ENCODE measurements around the gene BCKDK. TPM values are rescaled to one million over a fixed set of nuclear protein-coding genes. Genes with fewer than 3 reads are reported as not detected.

BCKDK gene
- total and polyA plus RNA-seq, 2 of the 13 experiments (the other 11 are each of a cell fraction or from before 2014, with no cell fraction given): 24.9 to 42.6 TPM

GRCh38 chr16:31113121-31114120 lies 5.2 kb downstream of the BCKDK start (continued):
- TF ChIP-seq ZBTB4 (CRISPR knock-in tag; IDR thresholded peaks at IDR 0.05; ENCODE audit: borderline replicate concordance) (no peak), GLMP (CRISPR knock-in tag; IDR thresholded peaks at IDR 0.05; ENCODE audit: borderline replicate concordance) (no peak), PCBP1 (IDR thresholded peaks at IDR 0.05; ENCODE audit: borderline replicate concordance, low read depth, low read length) (no peak), SKI (IDR thresholded peaks at IDR 0.05; ENCODE audit: partially characterized antibody) (no peak), CBX5 (CRISPR knock-in tag; IDR thresholded peaks at IDR 0.05; ENCODE audit: borderline replicate concordance) (no peak), ZNF12 (CRISPR knock-in tag; IDR thresholded peaks at IDR 0.05) (peak; percentile 87; the same call in 1 of the 2 replicates), POLR2AphosphoS2 (IDR thresholded peaks at IDR 0.05; ENCODE audit: low read depth, low read length) (no peak), FOXA1 (IDR thresholded peaks at IDR 0.05) (no peak), FOXA1 (CRISPR knock-in tag; IDR thresholded peaks at IDR 0.05) (no peak), POLR2A (IDR thresholded peaks at IDR 0.05; ENCODE audit: insufficient read depth in 1 of 2, low read depth in 2 of 2, low read length in 2 of 2) (peak in 1 of 2 experiments; percentile 43; a peak in 1 of 4 replicates), ATF2 (CRISPR knock-in tag; IDR thresholded peaks at IDR 0.05) (no peak), POLR2G (IDR thresholded peaks at IDR 0.05; ENCODE audit: low read depth, low read length) (peak; percentile 41; the same call in 1 of the 2 replicates), ZMYM2 (CRISPR knock-in tag; IDR thresholded peaks at IDR 0.05) (no peak), JUND (CRISPR knock-in tag; IDR thresholded peaks at IDR 0.05) (no peak), IKZF1 (IDR thresholded peaks at IDR 0.05) (no peak), ZNF260 (CRISPR knock-in tag; IDR thresholded peaks at IDR 0.05; ENCODE audit: borderline replicate concordance, low read depth) (no peak), STAG1 (CRISPR knock-in tag; IDR thresholded peaks at IDR 0.05) (no peak), ZNF17 (CRISPR knock-in tag; IDR thresholded peaks at IDR 0.05) (no peak), ATF7-NPFF (CRISPR knock-in tag; IDR thresholded peaks at IDR 0.05; ENCODE audit: low read depth) (no peak)
- TF ChIP-seq, protein P1, sequence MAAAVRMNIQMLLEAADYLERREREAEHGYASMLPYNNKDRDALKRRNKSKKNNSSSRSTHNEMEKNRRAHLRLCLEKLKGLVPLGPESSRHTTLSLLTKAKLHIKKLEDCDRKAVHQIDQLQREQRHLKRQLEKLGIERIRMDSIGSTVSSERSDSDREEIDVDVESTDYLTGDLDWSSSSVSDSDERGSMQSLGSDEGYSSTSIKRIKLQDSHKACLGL (CRISPR knock-in tag; IDR thresholded peaks at IDR 0.05): no peak
- TF ChIP-seq, protein P2, sequence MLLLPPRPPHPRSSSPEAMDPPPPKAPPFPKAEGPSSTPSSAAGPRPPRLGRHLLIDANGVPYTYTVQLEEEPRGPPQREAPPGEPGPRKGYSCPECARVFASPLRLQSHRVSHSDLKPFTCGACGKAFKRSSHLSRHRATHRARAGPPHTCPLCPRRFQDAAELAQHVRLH (CRISPR knock-in tag; IDR thresholded peaks at IDR 0.05; ENCODE audit: borderline replicate concordance, low read depth): 0 out of 2 replicates have a peak, but pooled peaks have one; percentile 19
- TF ChIP-seq, protein P3, sequence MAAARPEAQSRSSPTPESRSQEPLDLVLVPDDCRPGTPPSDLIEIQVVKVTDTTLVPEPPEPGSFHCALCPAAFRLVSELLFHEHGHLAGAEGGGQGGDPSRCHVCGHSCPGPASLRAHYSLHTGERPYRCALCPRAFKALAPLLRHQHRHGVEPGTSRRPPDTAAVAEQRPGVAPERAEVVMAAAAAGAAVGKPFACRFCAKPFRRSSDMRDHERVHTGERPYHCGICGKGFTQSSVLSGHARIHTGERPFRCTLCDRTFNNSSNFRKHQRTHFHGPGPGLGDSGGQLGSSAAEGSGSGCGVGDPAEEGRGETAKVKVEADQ (CRISPR knock-in tag; IDR thresholded peaks at IDR 0.05; ENCODE audit: borderline replicate concordance): no peak; the same call in 1 of the 2 replicates
